ENCODE measurements around the gene CLASP2.

Gene CLASP2

GRCh38 chr3:33624756-33625155, 93.3 kb downstream of the CLASP2 start:
- H3K4me2 ChIP-seq (ENCODE audit: low read depth, low read length, poor library complexity, severe bottlenecking), result no peak overlapping the region
- no peaks in the 10 kb centered on the region for H3K79me2 ChIP-seq (ENCODE audit: insufficient read depth, low read length)
- no peaks in the 10 kb centered on the region for H3K27me3 ChIP-seq (ENCODE audit: insufficient read depth, low read length, poor library complexity, severe bottlenecking)
- H3K4me1 ChIP-seq (ENCODE audit: insufficient read depth, low read length, poor library complexity, severe bottlenecking), result no peaks in the 10 kb centered on the region
- H3K4me3 ChIP-seq (ENCODE audit: low read length, poor library complexity, severe bottlenecking), result no peak overlapping the region
- H3K36me3 ChIP-seq (ENCODE audit: insufficient read depth, low read length), result peaks cover 46% of the 10 kb centered on the region
- H3F3A ChIP-seq (ENCODE audit: low read depth), result no peaks in the 10 kb centered on the region
- TF ChIP-seq CTCF (conservative IDR thresholded peaks at IDR 0.05; ENCODE audit: low read length), result no peak
- TF ChIP-seq EZH2phosphoT487 (IDR thresholded peaks at IDR 0.05; ENCODE audit: borderline replicate concordance), result no peak
- H4K20me1 ChIP-seq (ENCODE audit: insufficient read depth, low read length, poor library complexity, severe bottlenecking), result no peaks in the 10 kb centered on the region
- H3K9me3 ChIP-seq (ENCODE audit: insufficient read depth, low read depth, low read length), result no peaks in the 10 kb centered on the region
- H3K9me2 ChIP-seq (replicated peaks; ENCODE audit: low read depth, low read length), result no peaks in the 10 kb centered on the region
- no peak overlapping the region for H3K9ac ChIP-seq (ENCODE audit: low read depth, low read length, poor library complexity, severe bottlenecking)
- no peak overlapping the region for H2AFZ ChIP-seq (ENCODE audit: low read length)

DNA sequence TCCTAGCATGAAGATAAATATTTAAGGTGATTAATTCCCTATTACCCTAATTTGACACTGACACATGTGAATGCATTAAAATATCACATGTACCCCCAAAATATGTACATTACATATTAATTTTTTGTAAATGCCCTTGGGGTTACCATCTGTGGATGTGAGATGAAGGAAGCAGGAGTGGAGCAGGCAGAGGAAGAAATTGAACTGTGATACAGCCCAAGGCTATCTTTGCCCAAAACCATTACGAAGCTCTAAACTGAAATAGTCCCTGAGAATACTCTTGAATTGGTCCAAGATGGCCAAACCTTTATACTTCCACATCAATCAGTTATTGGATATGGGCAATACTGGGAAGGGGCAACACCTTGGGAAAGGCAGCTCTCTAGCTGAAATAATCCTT, 105.0 kb downstream of the CLASP2 start:
- H3K4me2 ChIP-seq (ENCODE audit: low read depth, low read length, poor library complexity, severe bottlenecking), result no peak overlapping the region
- H4K20me1 ChIP-seq (ENCODE audit: insufficient read depth, low read length, poor library complexity, severe bottlenecking), result no peaks in the 10 kb centered on the region
- H3K27me3 ChIP-seq (ENCODE audit: insufficient read depth, low read length, poor library complexity, severe bottlenecking), result no peaks in the 10 kb centered on the region
- H3K9me3 ChIP-seq (ENCODE audit: insufficient read depth, low read depth, low read length), result no peaks in the 10 kb centered on the region
- H3K9ac ChIP-seq (ENCODE audit: low read depth, low read length, poor library complexity, severe bottlenecking), result no peak overlapping the region
- H3K79me2 ChIP-seq (ENCODE audit: insufficient read depth, low read length), result no peaks in the 10 kb centered on the region
- H3F3A ChIP-seq (ENCODE audit: low read depth), result no peaks in the 10 kb centered on the region
- no peaks in the 10 kb centered on the region for H3K9me2 ChIP-seq (replicated peaks; ENCODE audit: low read depth, low read length)
- no peak overlapping the region for H3K4me3 ChIP-seq (ENCODE audit: low read length, poor library complexity, severe bottlenecking)
- H2AFZ ChIP-seq (ENCODE audit: low read length), result no peak overlapping the region
- H3K4me1 ChIP-seq (ENCODE audit: insufficient read depth, low read length, poor library complexity, severe bottlenecking), result no peaks in the 10 kb centered on the region
- peaks cover 4% of the 10 kb centered on the region; the same call in 1 of the 2 replicates for H3K36me3 ChIP-seq (ENCODE audit: insufficient read depth, low read length)
- TF ChIP-seq CTCF (conservative IDR thresholded peaks at IDR 0.05; ENCODE audit: low read length), result no peak
- TF ChIP-seq EZH2phosphoT487 (IDR thresholded peaks at IDR 0.05; ENCODE audit: borderline replicate concordance), result no peak

GRCh38 chr3:33612607-33613006, 105.4 kb downstream of the CLASP2 start:
- H3K36me3 ChIP-seq (ENCODE audit: insufficient read depth, low read length), result peaks cover 4% of the 10 kb centered on the region; the same call in 1 of the 2 replicates
- H3K9me2 ChIP-seq (replicated peaks; ENCODE audit: low read depth, low read length), result no peaks in the 10 kb centered on the region
- H3K4me3 ChIP-seq (ENCODE audit: low read length, poor library complexity, severe bottlenecking), result no peak overlapping the region
- H3K9me3 ChIP-seq (ENCODE audit: insufficient read depth, low read depth, low read length), result no peaks in the 10 kb centered on the region
- H3K4me2 ChIP-seq (ENCODE audit: low read depth, low read length, poor library complexity, severe bottlenecking), result no peak overlapping the region
- no peaks in the 10 kb centered on the region for H3K4me1 ChIP-seq (ENCODE audit: insufficient read depth, low read length, poor library complexity, severe bottlenecking)
- H2AFZ ChIP-seq (ENCODE audit: low read length), result no peak overlapping the region
- no peaks in the 10 kb centered on the region for H3K79me2 ChIP-seq (ENCODE audit: insufficient read depth, low read length)
- TF ChIP-seq EZH2phosphoT487 (IDR thresholded peaks at IDR 0.05; ENCODE audit: borderline replicate concordance) (no peak), CTCF (conservative IDR thresholded peaks at IDR 0.05; ENCODE audit: low read length) (no peak)
- H3K9ac ChIP-seq (ENCODE audit: low read depth, low read length, poor library complexity, severe bottlenecking), result no peak overlapping the region
- no peaks in the 10 kb centered on the region for H3F3A ChIP-seq (ENCODE audit: low read depth)
- H4K20me1 ChIP-seq (ENCODE audit: insufficient read depth, low read length, poor library complexity, severe bottlenecking), result no peaks in the 10 kb centered on the region
- H3K27me3 ChIP-seq (ENCODE audit: insufficient read depth, low read length, poor library complexity, severe bottlenecking), result no peaks in the 10 kb centered on the region

Measured in Loucy (cell line).